Epithelial cell of proximal tubule (primary cell): ENCODE measurements around the gene RBFOX2. TPM values are rescaled to one million over a fixed set of nuclear protein-coding genes. Genes with fewer than 3 reads are reported as not detected.

ENCODE experiments used
- DNase-seq: peaks from one replicate; pipeline ENCODE4 v3.0.0-alpha.2; 2011; ENCODE audit warnings: low read depth
- H3K4me3 ChIP-seq: 2 replicates; pipeline ENCODE4 v1.5.1; 2011; ENCODE audit warnings: low read depth, mild to moderate bottlenecking, low read length
- CTCF ChIP-seq: conservative IDR thresholded peaks from 2 replicates; pipeline ENCODE4 v1.5.1; 2012; ENCODE audit warnings: low read depth, mild to moderate bottlenecking, low read length
- total RNA-seq: library from RNA; depleted of rRNA; stranded (reverse); fragments of >200 nt; gene quantifications from 2 replicates; pipeline ENCODE4 v1.2.3, GENCODE V29; 2015

RBFOX2 gene
- total RNA-seq, 1 donor from 2014 or later, result 67.0 TPM

- no peak overlapping the region for H3K4me3 ChIP-seq
- DNase-seq, result no peak
- no peak for TF ChIP-seq CTCF
These were observed 61.6 kb downstream of the RBFOX2 start for GRCh38 chr22:35967046-35967397.

GRCh38 chr22:35966314-35967045, 62.1 kb downstream of the RBFOX2 start:
- H3K4me3 ChIP-seq, result no peak overlapping the region
- no peak for TF ChIP-seq CTCF
- no peak for DNase-seq

GRCh38 chr22:35963237-35963810, 65.3 kb downstream of the RBFOX2 start:
- H3K4me3 ChIP-seq, result no peak overlapping the region
- TF ChIP-seq CTCF, result no peak
- DNase-seq, result no peak

- H3K4me3 ChIP-seq, result no peak overlapping the region
- DNase-seq, result no peak
- no peak for TF ChIP-seq CTCF
These were observed 66.9 kb downstream of the RBFOX2 start for GRCh38 chr22:35961480-35962295.

GRCh38 chr22:35960854-35961253, 67.8 kb downstream of the RBFOX2 start:
- no peak for DNase-seq
- no peak overlapping the region for H3K4me3 ChIP-seq
- TF ChIP-seq CTCF, result no peak

- H3K4me3 ChIP-seq, result no peak overlapping the region
- TF ChIP-seq CTCF, result no peak
- no peak for DNase-seq
These were observed 69.4 kb downstream of the RBFOX2 start for GRCh38 chr22:35959121-35959800.
